H1 (cell line): ENCODE results near the gene GGN. TPM values are rescaled to one million over a fixed set of nuclear protein-coding genes. Genes with fewer than 3 reads are reported as not detected.

ENCODE experiments used
- CTCF ChIA-PET: fragments of 300-600 bp; sonication (Branson Sonifier 250); formaldehyde crosslinking; loops from one replicate; lab custom pipeline; 2021; ENCODE audit not compliant: partially characterized antibody; lab: Charles Lee
- POLR2A ChIA-PET: fragments of 300-600 bp; sonication (Branson Sonifier 250); formaldehyde crosslinking; loops from one replicate; lab custom pipeline; 2021; ENCODE audit warnings: inconsistent platforms; ENCODE audit not compliant: partially characterized antibody; lab: Charles Lee
- DNase-seq, 2 experiments: peaks; one replicate each; pipeline versions ENCODE4 v3.0.0 to v3.0.0-alpha.2; 2010 to 2022; ENCODE audit warnings: low spot score in 2 of 2, low read depth in 1 of 2, mixed read lengths in 1 of 2
- FAIRE-seq: peaks from 2 replicates; lab custom pipeline; 2011; peaks lifted over from hg19 to GRCh38; lab: Jason Lieb, UNC
- H2AFZ ChIP-seq: 2 replicates; pipeline ENCODE4 v1.8.1; 2012; ENCODE audit warnings: low read length, inconsistent platforms
- H2AK5ac ChIP-seq: 2 replicates; pipeline ENCODE4 v1.6.1; 2013; ENCODE audit warnings: low read depth, low read length
- H2BK120ac ChIP-seq: replicated peaks from 2 replicates; pipeline ENCODE3; 2013; ENCODE audit warnings: low read depth, low read length, inconsistent platforms
- H2BK12ac ChIP-seq: 2 replicates; pipeline ENCODE4 v1.6.1; 2013; ENCODE audit warnings: low read depth, low read length
- H2BK15ac ChIP-seq: 2 replicates; pipeline ENCODE4 v1.6.1; 2013; ENCODE audit warnings: low read length
- H2BK20ac ChIP-seq: 2 replicates; pipeline ENCODE4 v1.6.1; 2013; ENCODE audit warnings: low read length
- H2BK5ac ChIP-seq: 2 replicates; pipeline ENCODE4 v1.6.1; 2013; ENCODE audit warnings: low read depth, low read length
- H3K14ac ChIP-seq: 2 replicates; pipeline ENCODE4 v1.6.1; 2013; ENCODE audit warnings: inconsistent platforms; ENCODE audit not compliant: insufficient read length
- H3K18ac ChIP-seq: 2 replicates; pipeline ENCODE4 v1.6.1; 2013; ENCODE audit warnings: low read length; ENCODE audit errors: extremely low read depth
- H3K23ac ChIP-seq: 2 replicates; pipeline ENCODE4 v1.6.1; 2013; ENCODE audit warnings: inconsistent platforms; ENCODE audit not compliant: insufficient read length
- H3K23me2 ChIP-seq: 2 replicates; pipeline ENCODE4 v1.6.1; 2013; ENCODE audit warnings: low read depth, low read length
- H3K27ac ChIP-seq: 2 replicates; pipeline ENCODE4 v1.6.1; 2011; ENCODE audit warnings: low read depth, low read length, inconsistent platforms
- H3K27me3 ChIP-seq, 4 experiments: replicated peaks in 1 of 4; 1 replicate in 1 of 4; 2 replicates in 3 of 4; pipeline versions ENCODE4 v1.6.1 to v1.8.1; 2011 to 2013; ENCODE audit warnings: low read length in 3 of 4, mild to moderate bottlenecking in 3 of 4, inconsistent platforms in 2 of 4, mixed read lengths in 2 of 4, moderate library complexity in 1 of 4; ENCODE audit not compliant: control insufficient read depth in 3 of 4, insufficient read depth in 3 of 4; ENCODE audit errors: extremely low read depth in 1 of 4
- H3K36me3 ChIP-seq, 4 experiments: 2 replicates each; pipeline versions ENCODE4 v1.6.1 to v1.8.1; 2011 to 2013; ENCODE audit warnings: mild to moderate bottlenecking in 4 of 4, low read length in 3 of 4, moderate library complexity in 2 of 4, control low read depth in 1 of 4, inconsistent platforms in 1 of 4; ENCODE audit not compliant: insufficient read depth in 4 of 4, control insufficient read depth in 2 of 4
- H3K4ac ChIP-seq: replicated peaks from 2 replicates; pipeline ENCODE3; 2013; ENCODE audit warnings: low read length, low read depth, mixed read lengths, inconsistent platforms; ENCODE audit not compliant: insufficient read length
- H3K4me1 ChIP-seq, 4 experiments: replicated peaks in 1 of 4; 1 replicate in 1 of 4; 2 replicates in 3 of 4; pipeline versions ENCODE4 v1.6.1 to v1.8.1; 2011 to 2013; ENCODE audit warnings: low read length in 3 of 4, inconsistent platforms in 2 of 4, mixed read lengths in 1 of 4; ENCODE audit not compliant: insufficient read depth in 4 of 4, control insufficient read depth in 3 of 4
- H3K4me2 ChIP-seq, 2 experiments: 2 replicates each; pipeline versions ENCODE4 v1.6.1 to v1.8.1; 2011 to 2013; ENCODE audit warnings: low read depth in 2 of 2, low read length in 2 of 2, control low read depth in 1 of 2, inconsistent platforms in 1 of 2, mild to moderate bottlenecking in 1 of 2; ENCODE audit not compliant: insufficient read depth in 1 of 2
- H3K4me3 ChIP-seq, 4 experiments: fragments of 200-600, 300-600 bp in 1 of 4; sonication (generic), shearing (Covaris generic), sonication (Bioruptor Twin) in 1 of 4; 2 replicates each; pipeline versions ENCODE4 v1.5.1 to v1.8.1; 2011 to 2016; ENCODE audit warnings: low read length in 4 of 4, low read depth in 3 of 4, control low read depth in 2 of 4, inconsistent platforms in 2 of 4, mild to moderate bottlenecking in 2 of 4, mixed read lengths in 1 of 4, moderate library complexity in 1 of 4; ENCODE audit not compliant: insufficient read depth in 2 of 4; ENCODE audit errors: extremely low read depth in 1 of 4
- H3K56ac ChIP-seq: replicated peaks from 2 replicates; pipeline ENCODE3; 2013; ENCODE audit warnings: low read depth, mild to moderate bottlenecking, mixed read lengths, low read length, inconsistent platforms; ENCODE audit not compliant: insufficient read length
- H3K79me1 ChIP-seq: 2 replicates; pipeline ENCODE4 v1.6.1; 2013; ENCODE audit warnings: low read depth, low read length, control low read depth
- H3K79me2 ChIP-seq, 2 experiments: 2 replicates each; pipeline versions ENCODE4 v1.6.1 to v1.8.1; 2012 to 2013; ENCODE audit warnings: low read length in 2 of 2, mild to moderate bottlenecking in 2 of 2, inconsistent platforms in 1 of 2; ENCODE audit not compliant: insufficient read depth in 2 of 2, control insufficient read depth in 1 of 2
- H3K9ac ChIP-seq, 4 experiments: replicated peaks in 1 of 4; 1 replicate in 1 of 4; 2 replicates in 3 of 4; pipeline versions ENCODE4 v1.6.1 to v1.8.1; 2011 to 2013; ENCODE audit warnings: low read depth in 3 of 4, low read length in 3 of 4, control low read depth in 2 of 4, mild to moderate bottlenecking in 2 of 4, moderate library complexity in 2 of 4, inconsistent platforms in 1 of 4; ENCODE audit errors: extremely low read depth in 1 of 4
- H3K9me3 ChIP-seq, 2 experiments: 2 replicates each; pipeline versions ENCODE4 v1.6.1 to v1.8.1; 2012 to 2013; ENCODE audit warnings: mild to moderate bottlenecking in 2 of 2, moderate library complexity in 2 of 2, control low read depth in 1 of 2, inconsistent platforms in 1 of 2, low read depth in 1 of 2, low read length in 1 of 2, mixed read lengths in 1 of 2; ENCODE audit not compliant: insufficient read depth in 2 of 2
- H4K20me1 ChIP-seq, 2 experiments: replicated peaks in 1 of 2; 2 replicates each; pipeline versions ENCODE3 to v1.8.1; 2011 to 2013; ENCODE audit warnings: inconsistent platforms in 2 of 2, low read length in 2 of 2, mild to moderate bottlenecking in 1 of 2; ENCODE audit not compliant: insufficient read depth in 2 of 2, control insufficient read depth in 1 of 2
- H4K5ac ChIP-seq: 2 replicates; pipeline ENCODE4 v1.6.1; 2013; ENCODE audit warnings: low read length, low read depth, mixed read lengths, inconsistent platforms; ENCODE audit not compliant: insufficient read length
- H4K8ac ChIP-seq: 2 replicates; pipeline ENCODE4 v1.8.0; 2013; ENCODE audit warnings: mild to moderate bottlenecking, moderate library complexity, low read length, inconsistent platforms; ENCODE audit not compliant: insufficient read depth; ENCODE audit errors: extremely low read depth
- H4K91ac ChIP-seq: replicated peaks from 2 replicates; pipeline ENCODE3; 2013; ENCODE audit warnings: low read length, mixed read lengths, inconsistent platforms; ENCODE audit not compliant: insufficient read length
- BACH1 ChIP-seq: IDR thresholded peaks from 2 replicates; pipeline ENCODE4 v1.6.1; 2012; ENCODE audit warnings: low read length, improper control_type of control experiment
- BRCA1 ChIP-seq: IDR thresholded peaks from 2 replicates; pipeline ENCODE4 v1.6.1; 2012; ENCODE audit warnings: low read depth, low read length, improper control_type of control experiment
- EP300 ChIP-seq, 2 experiments: IDR thresholded peaks; 1 replicate in 1 of 2; 2 replicates in 1 of 2; pipeline ENCODE4 v1.6.1; 2011 to 2012; ENCODE audit warnings: low read depth in 2 of 2, low read length in 2 of 2, mild to moderate bottlenecking in 2 of 2, borderline replicate concordance in 1 of 2, inconsistent platforms in 1 of 2, moderate library complexity in 1 of 2
- EZH2 ChIP-seq: fragments of 200-600 bp; sonication (generic); IDR thresholded peaks from 2 replicates; pipeline ENCODE4 v1.7.1; 2012; ENCODE audit warnings: low read depth, mild to moderate bottlenecking, moderate library complexity, low read length, inconsistent platforms; ENCODE audit not compliant: severe bottlenecking
- HDAC6 ChIP-seq: IDR thresholded peaks from one replicate; pipeline ENCODE4 v1.7.1; 2012; ENCODE audit warnings: low read depth, mild to moderate bottlenecking, inconsistent platforms, low read length, moderate library complexity
- RXRA ChIP-seq: IDR thresholded peaks from 2 replicates; pipeline ENCODE4 v1.6.1; 2011; ENCODE audit warnings: low read depth, mild to moderate bottlenecking, low read length, moderate library complexity; ENCODE audit not compliant: insufficient read depth
- SP2 ChIP-seq: IDR thresholded peaks from 2 replicates; pipeline ENCODE4 v1.6.1; 2012; ENCODE audit warnings: mild to moderate bottlenecking, low read length, inconsistent platforms
- SUZ12 ChIP-seq: fragments of 200-600 bp; sonication (generic); IDR thresholded peaks from 2 replicates; pipeline ENCODE4 v1.6.1; 2012; ENCODE audit warnings: mild to moderate bottlenecking, inconsistent platforms, low read length, moderate library complexity, mixed read lengths
- YY1 ChIP-seq: IDR thresholded peaks from 2 replicates; pipeline ENCODE4 v1.6.1; 2011; ENCODE audit warnings: low read depth, mild to moderate bottlenecking, low read length
- WGBS, 2 experiments: shearing (Covaris generic) in 1 of 2; methylation state at CpG; one replicate each; pipeline versions ENCODE4 v1.1.6 to v1.1.7; 2013 to 2015; ENCODE audit warnings: low lambda C conversion rate in 2 of 2, mixed read lengths in 2 of 2, inconsistent platforms in 1 of 2, low coverage in 1 of 2, missing lambda C conversion rate in 1 of 2; ENCODE audit not compliant: insufficient replicate concordance in 2 of 2, insufficient coverage in 1 of 2, insufficient read length in 1 of 2; ENCODE audit errors: extremely low coverage in 1 of 2, missing lambda C conversion rate in 1 of 2; 5-methylcytosine and 5-hydroxymethylcytosine counted together
- polyA plus RNA-seq, 7 experiments: library from polyadenylated mRNA; depleted of rRNA in 3 of 7; stranded (reverse) in 5 of 7; unstranded in 2 of 7; fragments of >200 nt in 5 of 7; fragments of 200-250 nt in 2 of 7; gene quantifications; 1 replicate in 5 of 7; 2 replicates in 1 of 7; 4 replicates in 1 of 7; pipeline versions ENCODE4 v1.2.1 to v1.2.3, GENCODE V29; 2011 to 2013; ENCODE audit warnings: missing spikeins in 2 of 7, mixed read lengths in 2 of 7
- total RNA-seq: library from RNA; stranded (reverse); fragmentation: NEBNext Ultra II Directional; extraction: Animal tissue kit (Norgen Biotek cat#: 25700); gene quantifications from 2 replicates; pipeline ENCODE4 v1.2.1, GENCODE V29; 2021

Gene GGN
- total and polyA plus RNA-seq, 2 of the 8 experiments (the other 6 are each of a cell fraction or from before 2014, with no cell fraction given) = 0.47 to 1.2 TPM

- Histone ChIP-seq H4K5ac (no peak overlapping the region), H4K91ac (peak overlapping the region; percentile 99), H3K4me2 (peak overlapping the region; percentile 86 to 92), H3K79me1 (peaks cover 4% of the 10 kb centered on the region; the same call in 1 of the 2 replicates), H2BK12ac (peak overlapping the region; percentile 70; the same call in 1 of the 2 replicates), H2AK5ac (0 out of 2 replicates have a peak overlapping the region, but pooled peaks have one; percentile 41), H3K9me3 (no peaks in the 10 kb centered on the region), H2BK120ac (peak overlapping the region; percentile 81), H3K79me2 (peaks cover 0 to 7% of the 10 kb centered on the region in 2 experiments; a peak in 2 of 4 replicates), H2BK20ac (no peak overlapping the region), H4K20me1 (peaks cover 0 to 3% of the 10 kb centered on the region in 2 experiments), H3K27ac (no peak overlapping the region), H2BK15ac (peak overlapping the region; percentile 66), H3K14ac (no peak overlapping the region), H3K23ac (no peak overlapping the region), H3K23me2 (peaks cover 12% of the 10 kb centered on the region), H2BK5ac (peak overlapping the region; percentile 86; the same call in 1 of the 2 replicates), H4K8ac (peak overlapping the region; percentile 28; the same call in 1 of the 2 replicates), H3K27me3 (no peaks in the 10 kb centered on the region; a peak in 2 of 7 replicates), H2AFZ (no peak overlapping the region), H3K56ac (no peak overlapping the region), H3K4ac (no peak overlapping the region), H3K4me3 (peak overlapping the region; percentile 29 to 95 (median 68)), H3K18ac (no peak overlapping the region; the same call in none of the 2 replicates), H3K4me1 (peaks cover 10 to 22% (median 14%) of the 10 kb centered on the region in 4 experiments), H3K36me3 (peaks cover 2 to 14% (median 5%) of the 10 kb centered on the region in 4 experiments; a peak in 2 of 8 replicates), H3K9ac (peak overlapping the region in 1 of 4 experiments; percentile 34; a peak in 1 of 7 replicates)
- CTCF ChIA-PET = interaction anchor here (0.6 to 0.8 kb wide), 2 partner anchors 24 to 79 kb away, joined by 3 read pairs; no protein-coding TSS in a partner anchor
- WGBS, 2 experiments = 58% methylated on average over 5 of the region's 22 CpGs; no CpG with 5 or more reads in 1 of the 2 experiments
- FAIRE-seq (no peak), DNase-seq (no peak)
- no peak for TF ChIP-seq BRCA1
- TF ChIP-seq HDAC6 = no peak
- no peak for TF ChIP-seq RXRA
- no peak for TF ChIP-seq EZH2
- peak in 1 of 2 experiments; percentile 88; a peak in 1 of 3 replicates for TF ChIP-seq EP300 (IDR thresholded peaks at IDR 0.05; ENCODE audit: borderline replicate concordance in 1 of 2, low read depth in 2 of 2, low read length in 2 of 2)
- no peak for TF ChIP-seq BACH1
- no peak for TF ChIP-seq SP2
- TF ChIP-seq YY1 = no peak
- no peak for TF ChIP-seq SUZ12
- POLR2A ChIA-PET = interaction anchor here (0.6 to 4.3 kb wide), 7 partner anchors 11 to 165 kb away, joined by 3 to 38 read pairs (median 3); partner anchors contain the start of genes FAM98C, PSMD8 and RASGRP4
Observed at GRCh38 chr19:38389957-38390924, 2.4 kb upstream of the GGN start.
